Mucosa of gallbladder (tissue), 1 donor: ENCODE measurements around the gene STXBP4. TPM values are rescaled to one million over a fixed set of nuclear protein-coding genes. Genes with fewer than 3 reads are reported as not detected.

Experiments used
- DNase-seq: peaks from one replicate; pipeline ENCODE4 v3.0.0-alpha.2; 2020; ENCODE audit warnings: low spot score
- total RNA-seq: library from RNA; stranded (reverse); gene quantifications from one replicate; pipeline ENCODE4 v1.2.1, GENCODE V29; 2021
- donor health status: DM: no; HTN: no; CAD: no.

Gene STXBP4
- total RNA-seq, 1 donor from 2014 or later, result 25.9 TPM

DNA sequence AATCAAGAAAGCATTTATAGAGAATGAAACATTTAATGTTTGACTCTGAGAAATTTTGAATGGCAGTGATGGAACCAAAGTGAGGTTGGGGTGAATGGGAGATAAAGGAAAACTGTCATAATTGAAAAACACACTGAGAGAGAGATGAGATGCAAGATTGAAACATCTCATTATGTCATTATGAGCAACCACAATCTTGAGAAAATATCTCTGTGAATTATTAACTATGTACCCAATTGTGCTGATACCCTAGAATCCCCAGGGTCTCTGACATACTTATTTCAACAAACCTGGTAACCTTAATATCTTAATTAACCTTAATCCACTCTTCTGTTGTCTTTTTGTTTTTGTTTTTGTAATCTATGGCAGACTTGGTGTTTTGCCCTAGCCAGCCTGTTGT lies 152.7 kb downstream of the STXBP4 start:
- no peak for DNase-seq

DNA sequence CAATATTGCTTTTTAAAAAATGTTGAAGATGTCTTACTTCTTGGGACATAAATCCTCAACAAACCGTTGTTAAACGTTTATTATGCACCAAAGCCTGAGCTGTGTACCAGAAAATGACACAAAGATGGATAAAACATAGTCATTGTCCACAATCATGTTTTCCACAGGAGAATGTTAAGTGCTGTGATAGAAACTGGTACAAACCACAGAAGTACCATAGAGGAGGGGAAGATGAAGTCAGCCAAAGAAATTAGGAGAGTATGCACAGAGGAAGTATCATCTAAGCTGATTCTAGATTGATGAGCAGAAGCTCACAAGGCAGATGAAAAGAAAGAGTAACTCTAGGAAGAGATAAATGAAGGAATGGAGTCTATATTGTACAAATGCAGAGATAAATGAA lies 153.5 kb downstream of the STXBP4 start:
- DNase-seq, result no peak

DNA sequence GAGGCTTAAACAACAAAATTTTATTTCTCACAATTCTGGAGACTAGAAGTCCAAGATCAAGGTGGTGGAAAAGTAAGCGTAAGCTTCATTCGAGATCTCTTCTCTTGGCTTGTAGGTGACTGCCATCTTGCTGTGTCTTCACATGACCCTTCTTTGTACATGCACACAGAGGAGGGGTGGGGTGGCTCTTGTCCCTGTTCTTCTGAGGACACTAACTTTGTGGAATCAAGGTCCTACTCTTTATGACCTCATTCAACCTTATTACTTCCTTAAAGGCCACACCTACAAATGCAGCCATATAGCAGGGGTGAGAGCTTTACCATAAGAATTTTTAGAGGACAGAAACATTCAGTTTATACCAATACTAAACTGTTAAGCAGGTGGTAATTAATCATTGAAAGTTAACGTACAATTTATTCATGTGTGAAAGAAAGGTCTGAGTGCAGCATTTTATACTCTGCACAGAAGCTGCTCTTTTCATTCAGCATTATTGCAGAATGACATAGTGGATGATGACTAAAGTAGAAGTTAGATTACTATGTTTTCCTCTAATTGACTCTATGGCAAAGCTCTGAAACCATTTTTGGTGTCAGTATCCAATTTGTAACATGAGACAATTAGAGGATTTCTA lies 156.3 kb downstream of the STXBP4 start:
- no peak for DNase-seq

GRCh38 chr17:55133583-55133982 lies 165.0 kb downstream of the STXBP4 start:
- DNase-seq, result no peak

DNA sequence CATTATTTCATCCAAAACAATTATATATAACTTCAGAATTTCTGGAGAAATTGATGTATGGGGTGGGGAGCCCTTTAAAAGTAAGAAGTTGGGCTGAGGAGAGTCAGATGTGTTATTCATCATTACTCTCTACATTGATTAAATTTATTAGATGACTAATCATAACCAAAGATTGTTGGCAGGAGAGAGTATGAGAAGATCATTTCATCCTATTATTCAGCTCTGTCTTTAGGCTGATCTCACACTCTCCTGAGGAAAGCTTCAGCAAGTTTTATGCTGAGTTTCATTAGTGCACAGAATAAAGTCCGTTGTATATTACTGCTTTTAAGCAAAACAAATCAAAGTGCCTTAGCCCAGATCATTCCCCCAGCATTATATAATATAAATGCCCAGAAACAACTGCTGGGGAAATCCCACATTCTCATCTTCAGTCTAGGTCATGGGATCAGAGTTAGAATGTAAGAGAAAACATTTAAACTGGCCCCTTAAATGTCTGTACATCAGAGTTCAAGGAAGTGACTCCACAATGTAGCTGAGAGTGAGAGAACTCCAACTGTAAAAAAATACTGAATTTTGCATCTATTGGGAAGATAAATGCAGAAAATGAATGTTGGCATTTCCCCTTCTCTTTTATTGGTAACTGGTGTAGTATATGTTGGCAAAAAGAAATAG lies 166.1 kb downstream of the STXBP4 start:
- DNase-seq, result no peak

GRCh38 chr17:55140809-55141208 lies 172.2 kb downstream of the STXBP4 start:
- no peak for DNase-seq

DNA sequence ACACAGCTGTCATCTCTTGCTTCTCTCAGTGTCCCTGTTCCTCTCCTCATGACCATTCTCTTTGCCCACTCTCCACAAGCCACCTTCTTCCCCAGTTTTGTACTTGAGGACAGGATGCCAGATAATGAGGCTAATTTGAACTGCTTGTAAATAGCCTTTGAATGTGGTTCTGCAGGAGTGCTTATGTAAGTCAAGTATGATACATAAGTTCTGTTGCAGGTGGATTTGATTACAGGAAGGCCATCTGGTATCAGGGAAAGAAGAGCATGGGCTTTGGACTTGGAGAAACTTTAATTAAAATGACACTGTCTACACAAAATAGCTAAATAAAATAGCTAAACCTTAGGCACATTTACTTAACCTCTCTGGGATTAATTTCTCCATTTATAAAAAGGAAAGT lies 176.0 kb downstream of the STXBP4 start:
- DNase-seq, result no peak

- no peak for DNase-seq
Measured at GRCh38 chr17:55149485-55149884, 180.9 kb downstream of the STXBP4 start.

DNA sequence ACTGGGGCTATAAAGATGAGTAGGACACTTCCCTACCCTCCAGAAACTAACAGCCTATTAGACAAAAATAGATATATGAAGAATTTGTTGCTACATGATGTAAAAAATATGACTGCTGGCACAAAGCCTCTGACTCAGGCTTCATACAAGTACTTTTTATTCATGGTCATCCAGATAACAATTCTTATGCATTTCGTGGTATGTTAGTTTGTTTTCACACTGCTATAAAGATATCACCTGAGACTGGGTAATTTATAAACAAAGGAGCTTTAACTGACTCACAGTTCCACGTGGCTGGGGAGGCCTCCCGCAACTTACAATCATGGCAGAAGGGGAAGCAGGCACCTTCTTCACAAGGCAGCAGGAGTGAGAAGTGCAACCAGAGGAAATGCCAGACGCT lies 183.7 kb downstream of the STXBP4 start:
- DNase-seq, result no peak

GRCh38 chr17:55154101-55154500 lies 185.5 kb downstream of the STXBP4 start:
- no peak for DNase-seq

DNA sequence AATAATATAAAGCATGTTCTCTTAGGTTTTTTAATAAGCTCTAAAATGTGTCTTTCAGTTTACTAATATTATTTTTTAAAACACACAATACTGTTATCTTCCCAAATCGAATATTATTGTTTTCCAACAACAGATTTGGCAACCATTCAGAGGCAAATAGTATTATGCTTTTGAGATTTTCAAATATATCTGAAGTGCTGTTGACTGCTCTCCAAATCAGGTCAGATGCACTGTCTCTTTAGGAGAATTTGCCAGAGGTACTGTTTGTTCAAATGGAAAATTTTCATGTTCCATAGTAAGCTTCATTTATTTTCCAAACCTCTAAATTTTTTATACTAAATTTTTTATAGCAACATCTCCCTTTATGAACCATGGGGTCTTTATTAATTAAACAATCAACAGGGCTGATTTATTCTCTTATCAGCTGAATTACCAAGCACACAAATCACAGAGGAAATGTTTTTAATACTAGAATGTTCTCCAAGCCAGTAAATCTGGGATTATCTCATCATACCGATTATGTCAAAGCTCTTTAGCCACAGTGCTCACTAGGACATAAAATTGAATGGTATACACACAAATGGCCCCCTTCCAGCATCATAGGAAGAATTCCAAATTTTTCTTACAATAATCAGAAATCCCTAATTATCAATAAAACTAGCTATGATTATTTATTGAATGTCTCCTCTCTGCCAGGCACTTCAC lies 187.4 kb downstream of the STXBP4 start:
- no peak for DNase-seq

GRCh38 chr17:55157165-55157564 lies 188.6 kb downstream of the STXBP4 start:
- DNase-seq, result no peak

DNA sequence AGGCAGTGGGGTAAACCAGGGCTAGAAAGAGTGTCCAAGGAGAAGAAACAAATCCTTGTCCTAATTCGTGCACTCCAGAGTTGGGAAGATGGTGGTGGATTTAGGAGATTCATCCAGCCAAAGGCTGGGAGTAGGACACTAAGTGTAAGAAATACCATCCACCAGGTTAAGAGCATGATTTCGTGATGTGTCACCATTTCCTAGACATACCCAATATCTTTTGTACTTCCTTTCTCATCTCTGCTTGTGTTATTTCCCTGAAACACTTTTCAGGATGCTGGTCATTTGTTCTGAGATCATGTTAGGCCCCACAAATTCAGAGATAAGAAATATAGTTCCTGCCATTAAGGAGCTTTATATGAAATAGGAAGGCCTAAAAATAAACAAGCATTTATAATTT lies 189.9 kb downstream of the STXBP4 start:
- no peak for DNase-seq

GRCh38 chr17:55159251-55159650 lies 190.7 kb downstream of the STXBP4 start:
- DNase-seq, result no peak

- no peak for DNase-seq
Measured at GRCh38 chr17:55160501-55160900, 191.9 kb downstream of the STXBP4 start.

DNA sequence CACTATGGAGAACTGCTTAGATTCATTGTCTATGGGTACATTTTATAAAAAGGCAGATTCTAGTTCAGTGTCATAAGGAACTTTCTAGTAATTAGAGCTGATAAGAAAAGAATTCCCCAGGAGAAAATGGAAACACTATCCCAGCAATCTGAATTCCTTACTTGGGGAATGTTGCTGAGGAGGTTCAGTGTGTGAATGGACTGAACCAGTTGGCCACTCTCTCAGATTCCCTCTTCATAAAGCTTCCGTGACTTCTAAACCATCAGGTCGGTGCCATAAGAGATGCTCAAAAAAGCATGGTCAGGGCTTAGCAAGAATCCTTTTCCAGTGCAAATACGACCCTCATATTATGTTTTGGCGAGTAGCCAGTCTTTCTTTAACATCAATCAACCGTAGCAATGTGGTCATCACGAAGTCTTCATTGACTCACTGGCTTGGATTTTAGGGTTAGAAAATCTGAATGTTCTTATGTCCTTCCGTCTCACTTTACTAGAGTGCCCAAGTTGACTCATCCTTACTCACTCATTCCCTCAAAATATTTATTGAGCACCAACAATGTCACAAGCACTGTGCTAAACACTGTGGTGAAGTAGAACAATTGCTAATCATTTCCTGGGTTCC lies 193.5 kb downstream of the STXBP4 start:
- no peak for DNase-seq

DNA sequence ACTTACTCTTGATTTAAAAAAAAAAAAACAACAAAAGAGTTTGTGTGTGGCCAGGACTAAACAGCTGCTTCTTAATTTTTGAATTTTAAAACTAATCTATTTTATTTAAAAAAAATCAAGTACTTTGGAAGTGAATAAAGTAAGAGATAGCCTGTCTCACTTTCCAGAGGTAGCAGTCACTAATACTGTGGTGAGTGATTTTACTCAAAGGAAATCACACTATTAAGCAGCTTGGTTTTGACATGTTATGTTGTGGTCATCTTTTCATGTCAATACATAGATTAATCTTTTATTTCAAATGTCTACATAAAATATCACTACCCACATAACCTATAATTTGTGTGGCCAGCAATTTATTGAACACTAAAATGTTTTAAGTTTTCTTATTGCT lies 194.0 kb downstream of the STXBP4 start:
- no peak for DNase-seq

DNA sequence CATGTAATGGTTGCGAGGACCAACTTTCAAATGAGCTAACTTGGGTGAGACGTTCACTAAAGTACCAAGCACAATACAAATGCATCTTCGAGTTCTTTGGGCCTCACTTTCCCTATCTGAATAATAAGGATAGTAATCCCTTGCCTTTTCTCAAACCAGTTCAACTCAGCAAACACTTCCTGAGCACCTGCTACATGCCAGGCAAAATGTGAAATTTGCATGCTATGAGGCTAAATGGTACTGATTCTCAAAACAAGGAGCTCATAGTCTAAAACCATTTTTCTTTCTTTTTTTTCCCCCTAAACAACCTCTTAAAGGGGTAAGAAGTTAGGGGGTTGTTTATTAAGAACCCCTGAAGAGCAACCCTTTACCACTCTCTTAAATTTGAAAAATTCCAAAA lies 194.8 kb downstream of the STXBP4 start:
- no peak for DNase-seq

DNA sequence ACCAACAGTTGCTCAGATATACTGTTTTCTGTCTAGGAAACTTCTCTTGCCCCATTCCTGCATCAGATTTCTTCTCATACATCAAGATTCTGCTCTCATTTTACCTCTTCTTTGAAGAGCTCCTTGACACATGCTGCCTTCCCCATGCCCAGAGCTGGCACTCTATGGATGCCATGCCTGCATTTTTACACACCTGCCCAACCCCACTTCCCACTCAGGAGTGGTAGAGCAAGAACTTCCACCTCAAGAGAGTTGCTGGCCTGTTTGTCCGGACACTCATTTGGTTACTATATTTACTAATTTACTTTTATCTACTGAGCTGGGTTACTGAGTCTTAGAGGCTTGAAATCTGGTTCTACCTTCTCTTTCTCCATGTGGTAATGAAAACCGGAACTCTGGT lies 197.9 kb downstream of the STXBP4 start:
- DNase-seq, result no peak

- no peak for DNase-seq
Measured at GRCh38 chr17:55167024-55167725, 198.6 kb downstream of the STXBP4 start.

GRCh38 chr17:55168958-55169687 lies 200.6 kb downstream of the STXBP4 start:
- DNase-seq, result no peak
